GM12864 (cell line): ENCODE measurements around the gene EPHB2.

Experiments
- DNase-seq: peaks from one replicate; pipeline ENCODE4 v3.0.0-alpha.2; 2011; ENCODE audit warnings: low read depth
- H3K4me3 ChIP-seq: 2 replicates; pipeline ENCODE4 v1.5.1; 2011; ENCODE audit warnings: mild to moderate bottlenecking, low read depth, low read length, control low read depth
- CTCF ChIP-seq: IDR thresholded peaks from 2 replicates; pipeline ENCODE4 v1.5.1; 2011; ENCODE audit warnings: low read depth, mild to moderate bottlenecking, moderate library complexity, low read length, control low read depth, inconsistent platforms; ENCODE audit errors: missing control alignments

Gene EPHB2

GRCh38 chr1:22892789-22893188 is 182.2 kb downstream of the EPHB2 start:
- H3K4me3 ChIP-seq = no peak overlapping the region
- TF ChIP-seq CTCF = no peak
- DNase-seq = no peak

- no peak overlapping the region for H3K4me3 ChIP-seq
- no peak for TF ChIP-seq CTCF
- no peak for DNase-seq
Measured at GRCh38 chr1:22893292-22893691, 182.7 kb downstream of the EPHB2 start.

- no peak overlapping the region for H3K4me3 ChIP-seq
- TF ChIP-seq CTCF = no peak
- no peak for DNase-seq
Measured at GRCh38 chr1:22895357-22895756, 184.7 kb downstream of the EPHB2 start.

GRCh38 chr1:22896184-22896583 is 185.5 kb downstream of the EPHB2 start:
- no peak overlapping the region for H3K4me3 ChIP-seq
- DNase-seq = no peak
- TF ChIP-seq CTCF = no peak

GRCh38 chr1:22900451-22900850 is 189.8 kb downstream of the EPHB2 start:
- DNase-seq = no peak
- TF ChIP-seq CTCF = no peak
- no peak overlapping the region for H3K4me3 ChIP-seq

- no peak for DNase-seq
- no peak overlapping the region for H3K4me3 ChIP-seq
- TF ChIP-seq CTCF = no peak
Measured at GRCh38 chr1:22903113-22903512, 192.5 kb downstream of the EPHB2 start.

- TF ChIP-seq CTCF = no peak
- DNase-seq = no peak
Measured at GRCh38 chr1:22906968-22907367, 196.3 kb downstream of the EPHB2 start.

More at GRCh38 chr1:22906968-22907367, 196.3 kb downstream of the EPHB2 start:
- H3K4me3 ChIP-seq = no peak overlapping the region
